Fibroblast of skin of right biceps (primary cell): ENCODE data around the gene SPATA2L.

Source experiments
- DNase-seq: peaks from one replicate; pipeline ENCODE4 v3.0.0-alpha.2; 2013

The SPATA2L gene

DNA sequence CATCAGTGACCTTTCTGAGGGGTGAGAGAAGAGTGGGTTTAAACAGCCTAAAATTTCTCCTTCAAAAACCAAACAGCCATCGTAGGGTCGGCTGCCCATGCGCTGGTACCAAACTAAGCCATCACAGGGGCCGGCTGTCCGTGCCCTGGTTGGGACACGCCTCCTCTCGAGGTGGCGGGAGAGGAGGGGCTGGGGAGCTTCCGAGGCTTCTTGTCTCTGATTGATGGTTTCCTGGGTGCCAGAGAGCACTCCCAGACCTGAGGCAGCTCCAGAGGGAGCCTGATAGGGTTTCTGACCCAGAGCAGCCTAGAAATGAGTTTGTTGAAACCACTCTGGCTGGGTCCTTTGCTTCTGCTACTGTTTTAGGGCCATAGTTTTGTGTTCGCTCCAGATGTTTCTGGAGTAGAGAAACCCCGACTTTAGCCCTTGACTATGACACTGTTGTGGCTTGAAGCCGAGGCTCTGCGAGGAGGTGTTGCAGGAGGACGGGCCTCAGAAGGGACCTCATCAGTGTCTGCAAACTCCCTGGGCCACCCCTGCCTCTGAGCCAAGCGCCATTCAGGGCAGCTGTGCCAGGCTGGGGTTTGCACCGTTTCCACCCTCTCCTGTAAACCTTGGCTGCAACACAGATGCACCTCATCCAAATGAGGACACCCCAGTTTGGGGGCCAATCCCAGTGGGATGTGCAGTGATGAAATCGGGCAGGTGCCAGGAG is 26.1 kb upstream of the SPATA2L start:
- no peak for DNase-seq

DNA sequence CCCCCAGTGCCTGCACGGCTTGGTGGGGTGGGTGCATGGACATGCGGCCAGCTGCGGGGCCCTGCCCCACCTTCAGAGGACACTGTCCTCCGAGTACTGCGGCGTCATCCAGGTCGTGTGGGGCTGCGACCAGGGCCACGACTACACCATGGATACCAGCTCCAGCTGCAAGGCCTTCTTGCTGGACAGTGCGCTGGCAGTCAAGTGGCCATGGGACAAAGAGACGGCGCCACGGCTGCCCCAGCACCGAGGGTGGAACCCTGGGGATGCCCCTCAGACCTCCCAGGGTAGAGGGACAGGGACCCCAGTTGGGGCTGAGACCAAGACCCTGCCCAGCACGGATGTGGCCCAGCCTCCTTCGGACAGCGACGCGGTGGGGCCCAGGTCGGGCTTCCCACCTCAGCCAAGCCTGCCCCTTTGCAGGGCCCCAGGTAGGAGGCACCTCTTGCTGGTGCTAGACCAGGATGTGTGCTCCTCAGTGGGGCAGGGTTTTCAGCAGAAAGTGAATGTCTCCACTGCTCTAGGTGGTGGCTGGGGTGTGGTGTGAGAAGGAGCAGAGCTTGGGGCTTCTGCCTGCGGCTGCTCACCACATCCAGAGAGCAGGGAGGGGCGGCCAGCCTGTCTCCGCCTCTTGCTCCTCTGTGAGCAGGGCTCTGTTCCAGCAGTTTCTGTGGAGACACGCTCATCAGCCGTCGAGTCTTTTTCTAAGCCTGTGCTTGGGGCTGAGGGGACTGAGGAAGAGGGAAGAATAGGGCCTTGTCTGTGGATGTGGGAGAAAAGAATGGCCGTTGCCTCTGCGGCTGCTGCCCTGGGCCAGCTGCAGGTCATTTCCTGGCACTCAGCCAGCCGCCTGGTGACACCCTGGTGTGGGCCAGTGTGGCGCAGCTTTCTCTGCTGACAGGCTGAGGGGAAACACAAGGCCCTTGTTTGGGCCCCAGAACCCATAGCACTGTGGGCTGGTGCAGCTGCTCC is 22.1 kb upstream of the SPATA2L start:
- DNase-seq, result no peak

DNA sequence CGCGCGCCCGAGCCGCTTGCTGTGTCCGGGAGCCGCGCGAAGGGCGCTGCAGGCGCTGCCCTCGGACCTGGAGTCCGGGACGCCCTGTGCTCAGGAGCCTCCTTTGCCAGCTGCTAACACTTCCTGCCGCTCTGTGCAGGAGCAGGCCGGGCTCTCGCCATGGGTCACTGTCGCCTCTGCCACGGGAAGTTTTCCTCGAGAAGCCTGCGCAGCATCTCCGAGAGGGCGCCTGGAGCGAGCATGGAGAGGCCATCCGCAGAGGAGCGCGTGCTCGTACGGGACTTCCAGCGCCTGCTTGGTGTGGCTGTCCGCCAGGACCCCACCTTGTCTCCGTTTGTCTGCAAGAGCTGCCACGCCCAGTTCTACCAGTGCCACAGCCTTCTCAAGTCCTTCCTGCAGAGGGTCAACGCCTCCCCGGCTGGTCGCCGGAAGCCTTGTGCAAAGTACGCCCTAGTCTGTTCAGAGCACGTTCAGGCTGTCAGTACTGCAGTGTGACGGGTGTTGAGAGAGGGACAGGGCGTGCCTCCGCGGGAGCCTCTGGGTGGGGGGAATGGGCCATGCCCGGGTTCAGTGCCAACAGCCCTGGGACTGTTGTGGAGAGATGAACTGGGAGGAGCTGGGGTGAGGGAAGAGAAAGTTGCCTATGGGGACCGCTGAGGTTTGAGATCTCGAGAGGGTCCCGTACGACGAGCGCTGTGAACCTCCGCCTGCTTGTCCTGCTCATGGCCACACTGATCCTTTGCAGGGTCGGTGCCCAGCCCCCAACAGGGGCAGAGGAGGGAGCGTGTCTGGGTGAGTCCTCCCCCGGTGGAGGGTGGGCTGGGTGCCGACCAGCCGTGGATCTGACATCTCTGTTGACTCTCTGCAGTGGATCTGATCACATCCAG is 21.1 kb upstream of the SPATA2L start:
- DNase-seq, result no peak

DNA sequence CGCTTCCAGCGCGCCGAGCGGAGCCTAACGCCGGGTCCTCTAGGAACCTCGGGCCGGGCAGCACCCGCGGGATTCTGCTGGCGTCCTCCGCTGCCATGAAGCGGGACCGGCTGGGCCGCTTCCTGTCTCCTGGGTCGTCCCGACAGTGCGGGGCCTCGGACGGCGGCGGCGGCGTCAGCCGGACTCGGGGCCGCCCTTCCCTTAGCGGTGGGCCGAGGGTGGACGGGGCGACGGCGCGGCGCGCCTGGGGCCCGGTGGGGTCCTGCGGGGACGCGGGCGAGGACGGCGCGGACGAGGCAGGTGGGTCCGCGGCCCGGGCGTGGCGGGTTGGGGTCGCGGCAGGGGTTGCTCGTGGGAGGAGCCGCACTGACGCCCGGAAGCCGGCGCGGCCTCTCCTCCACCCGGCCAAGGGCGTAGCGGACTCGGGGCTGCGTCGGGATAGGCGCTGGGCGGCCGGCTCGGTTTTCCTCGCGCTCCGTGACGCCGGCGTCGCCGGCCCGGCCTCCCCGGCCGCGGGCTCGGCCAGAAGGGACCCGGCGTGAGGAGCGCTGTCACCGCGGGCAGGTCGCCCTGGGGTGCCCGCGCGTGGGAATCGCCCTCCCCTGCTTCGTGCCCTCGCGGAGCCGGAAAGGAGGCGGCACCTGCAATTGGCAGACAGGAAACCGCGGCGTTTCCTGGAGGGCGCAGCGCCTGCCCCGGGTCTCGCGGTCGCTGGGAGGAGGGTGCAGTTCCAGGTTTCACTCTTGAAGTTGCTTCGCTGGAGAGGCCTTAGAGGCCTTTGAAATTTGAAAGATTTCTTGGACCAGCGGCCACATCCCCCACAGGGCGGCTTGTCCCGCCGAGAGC is 20.3 kb upstream of the SPATA2L start:
- peak; percentile 41 for DNase-seq

DNA sequence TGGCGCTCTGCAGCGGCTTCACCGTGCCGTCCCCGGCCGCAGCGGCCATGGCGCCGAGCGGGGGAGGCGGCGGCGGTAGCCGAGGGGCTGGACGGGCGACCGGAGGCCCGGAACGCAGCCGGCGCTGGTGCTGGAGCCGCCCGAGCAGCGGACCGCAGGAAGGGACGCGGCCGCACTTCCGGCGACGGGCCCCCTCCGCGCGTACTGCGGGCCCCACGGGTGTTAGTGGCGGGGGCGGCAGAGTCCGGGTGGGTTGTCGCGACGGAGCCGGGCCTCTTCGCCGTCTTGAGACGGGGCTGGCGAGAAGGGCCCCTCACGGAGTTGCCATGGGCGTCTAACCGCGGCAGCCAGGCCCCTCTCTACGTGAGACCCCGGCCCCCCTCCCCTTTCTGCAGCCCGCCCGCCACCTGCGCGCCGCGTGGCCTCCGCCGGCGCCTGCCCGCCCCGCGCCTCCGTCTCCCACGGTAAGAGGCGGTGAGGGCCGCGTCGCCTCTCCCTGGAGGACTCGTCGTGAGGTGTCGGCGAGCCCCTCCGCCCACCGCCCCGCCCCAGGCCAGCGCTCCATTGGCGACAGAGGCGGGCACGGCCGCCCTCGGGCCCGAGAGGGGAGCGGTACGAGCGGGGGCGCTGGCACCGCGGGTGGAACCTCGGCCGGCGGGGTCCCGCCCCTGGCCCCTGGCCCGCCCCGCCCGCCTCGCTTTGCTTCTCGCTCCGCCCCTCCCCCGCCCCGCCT is 19.5 kb upstream of the SPATA2L start, which contains the start of the genes VPS9D1 and ZNF276:
TSS of gene VPS9D1 (minus strand) at position 86 of the 733 bp plus-strand sequence. CDS start at position 49, 37 bp downstream.
TSS of gene ZNF276 (plus strand) at position 725 of the 733 bp plus-strand sequence. CDS start 104 bp downstream, outside the sequence.
- DNase-seq, result peak; percentile 78

DNA sequence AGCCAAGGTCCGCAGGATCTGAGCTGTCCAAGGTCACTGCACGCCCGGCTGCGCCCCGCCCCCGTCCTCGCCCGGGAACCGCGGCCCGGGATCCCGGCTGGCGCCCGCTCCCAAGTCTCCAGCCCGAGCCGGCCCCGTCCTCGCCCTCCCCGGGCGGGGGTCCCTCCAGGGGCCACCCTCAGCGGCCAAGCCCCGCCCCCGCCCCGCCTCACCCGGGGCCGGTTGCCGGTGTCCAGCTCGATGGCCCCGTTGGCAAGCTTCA is 19.0 kb upstream of the SPATA2L start:
- DNase-seq, result no peak

- DNase-seq, result no peak
Observed at GRCh38 chr16:89717688-89718505, 16.4 kb upstream of the SPATA2L start.

DNA sequence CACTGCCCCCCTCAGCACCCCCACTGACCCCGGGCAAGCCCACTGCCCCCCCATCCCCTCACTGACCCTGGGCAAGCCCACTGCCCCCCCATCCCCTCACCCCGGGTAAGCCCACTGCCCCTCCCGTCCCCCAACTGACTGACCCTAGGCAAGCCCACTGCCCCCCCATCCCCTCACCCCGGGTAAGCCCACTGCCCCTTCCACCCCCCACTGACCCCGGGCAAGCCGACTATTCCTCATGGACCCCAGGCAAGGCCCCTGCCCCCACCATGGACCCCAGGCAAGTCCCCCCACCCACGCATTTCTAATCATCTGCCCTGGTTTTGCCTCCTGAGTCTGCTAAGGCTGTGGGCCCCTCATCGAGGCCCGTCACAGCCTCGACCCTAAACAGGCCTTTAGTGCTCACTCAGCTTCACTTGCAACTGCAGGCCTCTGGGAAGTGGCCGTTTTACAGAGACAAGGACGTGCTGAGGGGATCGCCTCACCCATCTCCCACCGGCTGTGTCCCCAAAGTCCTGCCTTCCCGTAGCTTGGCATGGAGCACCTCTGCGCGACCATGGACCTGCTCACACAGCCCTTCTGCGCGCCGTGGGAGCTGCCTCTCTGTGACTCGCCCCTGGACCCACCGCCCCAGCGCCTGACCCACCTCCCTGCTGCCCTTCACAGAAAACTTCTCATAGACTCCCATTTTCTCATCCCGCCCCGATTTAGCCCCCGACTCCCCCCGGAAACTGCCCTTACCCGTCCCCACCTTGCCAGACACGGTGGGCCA is 15.6 kb upstream of the SPATA2L start:
- DNase-seq, result no peak

DNA sequence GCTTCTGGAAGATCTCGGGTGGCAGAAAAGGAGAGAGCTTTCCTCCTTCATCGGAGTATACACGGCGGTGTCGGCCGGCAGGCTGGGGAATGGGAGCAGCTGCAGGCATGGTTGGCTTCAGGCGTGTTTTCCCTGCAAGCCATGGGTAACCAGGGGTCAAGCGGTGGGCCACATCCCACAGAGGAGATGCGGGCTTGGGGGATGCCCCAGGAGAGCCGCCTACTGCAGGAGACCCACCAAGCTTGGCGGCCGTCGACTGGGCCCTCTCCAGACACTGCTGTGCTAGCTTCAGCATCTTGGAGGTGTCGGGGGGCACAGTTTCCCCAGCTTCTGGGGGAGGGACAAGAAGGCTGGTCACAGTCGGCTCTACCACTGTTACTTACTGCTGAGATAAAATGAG is 15.0 kb upstream of the SPATA2L start:
- DNase-seq, result no peak

GRCh38 chr16:89712274-89712781 is 10.8 kb upstream of the SPATA2L start:
- peak; percentile 35 for DNase-seq

DNA sequence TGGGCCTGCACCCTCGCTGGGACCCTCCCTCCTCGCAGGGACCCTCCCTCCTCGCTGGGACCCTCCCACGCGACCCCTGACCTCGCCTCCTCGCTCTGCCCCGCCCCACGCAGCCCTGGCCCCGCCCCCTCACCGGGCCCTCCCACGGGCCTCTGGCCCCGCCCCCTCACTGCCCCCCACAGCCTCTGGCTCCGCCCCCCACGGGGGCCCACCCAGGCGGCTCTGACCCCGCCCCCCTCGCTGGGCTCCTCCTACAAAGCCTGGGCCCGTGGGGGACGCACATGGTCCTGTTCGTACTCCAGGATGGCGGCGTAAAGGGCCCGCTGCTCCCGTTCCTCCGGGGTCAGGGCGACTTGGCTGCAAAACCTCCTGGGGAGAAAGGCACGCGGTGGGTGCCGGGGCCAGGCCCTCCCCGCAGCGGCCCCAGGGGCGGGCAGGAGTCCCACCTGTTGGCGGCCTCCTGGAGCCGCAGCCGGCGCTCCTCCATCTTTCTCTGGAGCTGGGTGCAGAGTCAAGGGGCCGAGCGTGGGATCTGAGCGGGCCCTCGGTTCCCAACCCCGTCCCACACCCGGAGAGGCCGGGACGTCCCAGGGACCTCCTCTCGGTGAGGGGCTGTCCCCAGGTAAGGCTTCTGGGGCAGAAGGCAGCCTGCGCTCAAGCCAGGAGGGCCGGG is 10.2 kb upstream of the SPATA2L start:
- peak; percentile 75 for DNase-seq

GRCh38 chr16:89710709-89711564 is 9.4 kb upstream of the SPATA2L start:
- no peak for DNase-seq

- DNase-seq, result no peak
Observed at GRCh38 chr16:89709716-89710432, 8.4 kb upstream of the SPATA2L start.

DNA sequence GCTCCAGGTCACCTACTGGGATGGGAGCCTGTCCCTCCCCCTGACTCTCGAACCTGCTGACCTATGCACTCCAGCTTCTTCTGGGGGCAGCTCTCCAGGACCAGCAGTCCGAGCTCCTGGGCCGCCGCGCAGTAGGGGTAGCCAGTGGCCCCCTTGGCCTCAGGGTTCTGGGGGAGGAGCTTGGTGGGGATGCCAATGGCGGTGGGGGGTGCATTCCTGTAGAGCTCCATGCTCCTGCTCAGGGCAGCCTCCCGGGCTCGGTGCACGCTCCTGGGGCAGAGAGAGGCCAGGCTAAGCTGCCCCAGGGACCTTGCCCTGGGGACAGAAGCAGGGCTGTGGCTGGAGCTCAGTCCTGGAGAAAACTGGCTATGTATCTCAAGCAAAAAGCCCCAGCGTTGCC is 7.7 kb upstream of the SPATA2L start:
- DNase-seq, result no peak

- no peak for DNase-seq
Observed at GRCh38 chr16:89708481-89708931, 7.0 kb upstream of the SPATA2L start.

GRCh38 chr16:89707695-89708094 is 6.2 kb upstream of the SPATA2L start:
- DNase-seq, result no peak
